DMS153 (cell line): ENCODE data around the gene SLC1A5.
"Not testable (repeated sequence)": the region's sequence is repeated elsewhere in the genome, so short reads cannot be mapped to it uniquely, and the experiment has no call there.

Source experiments
- DNase-seq: peaks from one replicate; lab custom pipeline; 2025; lab: John Stamatoyannopoulos, UW

The SLC1A5 gene

DNA sequence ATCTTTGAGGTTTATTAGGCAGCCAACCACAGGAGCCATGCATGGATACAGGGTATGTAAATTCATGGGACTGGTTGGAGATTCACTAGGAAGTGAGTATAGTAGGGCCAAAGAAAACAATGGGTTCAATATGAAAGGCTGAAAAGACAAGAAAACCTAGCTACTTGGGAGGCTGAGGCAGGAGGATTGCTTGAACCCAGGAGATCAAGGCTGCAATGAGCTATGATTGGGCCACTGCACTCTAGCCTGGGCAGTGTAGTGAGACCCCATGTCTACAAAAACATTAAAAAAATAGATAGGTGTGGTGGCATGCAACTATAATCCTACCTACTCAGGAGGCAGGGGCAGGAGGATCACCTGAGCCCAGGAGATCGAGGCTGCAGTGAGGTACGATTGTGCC is 10.3 kb upstream of the SLC1A5 start:
- no peak for DNase-seq

- DNase-seq = no peak
Measured at GRCh38 chr19:46797881-46798280, 9.5 kb upstream of the SLC1A5 start.

DNA sequence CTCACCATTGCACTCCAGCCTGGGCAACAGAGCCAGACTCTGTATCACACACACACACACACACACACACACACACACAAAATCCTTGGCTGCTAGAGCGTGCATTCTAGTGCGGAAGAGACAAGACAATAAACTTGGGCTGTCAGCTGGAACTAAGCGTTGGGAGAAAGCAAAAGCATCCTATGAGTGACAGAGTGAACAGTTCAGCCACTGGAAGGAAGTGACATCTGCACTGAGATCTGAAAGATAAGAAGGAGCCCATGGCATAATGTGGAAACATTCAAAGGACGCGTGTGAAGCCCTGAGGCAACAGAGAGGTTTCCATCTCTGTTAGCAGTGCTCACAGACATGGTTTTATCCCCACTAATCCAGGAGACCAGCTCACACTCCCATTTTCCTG is 3.5 kb upstream of the SLC1A5 start:
- DNase-seq = no peak

- no peak for DNase-seq
Measured at GRCh38 chr19:46789371-46789770, 977 bp upstream of the SLC1A5 start.

GRCh38 chr19:46788968-46789338 is 559 bp upstream of the SLC1A5 start:
- no peak for DNase-seq

GRCh38 chr19:46787331-46788261 is 798 bp downstream of the SLC1A5 start:
- peak; percentile 39 for DNase-seq

GRCh38 chr19:46787040-46787330 is 1.4 kb downstream of the SLC1A5 start:
- no peak for DNase-seq

- DNase-seq = peak; percentile 64
Measured at GRCh38 chr19:46786236-46787039, 2.0 kb downstream of the SLC1A5 start.

- DNase-seq = no peak
Measured at GRCh38 chr19:46785980-46786235, 2.5 kb downstream of the SLC1A5 start.

DNA sequence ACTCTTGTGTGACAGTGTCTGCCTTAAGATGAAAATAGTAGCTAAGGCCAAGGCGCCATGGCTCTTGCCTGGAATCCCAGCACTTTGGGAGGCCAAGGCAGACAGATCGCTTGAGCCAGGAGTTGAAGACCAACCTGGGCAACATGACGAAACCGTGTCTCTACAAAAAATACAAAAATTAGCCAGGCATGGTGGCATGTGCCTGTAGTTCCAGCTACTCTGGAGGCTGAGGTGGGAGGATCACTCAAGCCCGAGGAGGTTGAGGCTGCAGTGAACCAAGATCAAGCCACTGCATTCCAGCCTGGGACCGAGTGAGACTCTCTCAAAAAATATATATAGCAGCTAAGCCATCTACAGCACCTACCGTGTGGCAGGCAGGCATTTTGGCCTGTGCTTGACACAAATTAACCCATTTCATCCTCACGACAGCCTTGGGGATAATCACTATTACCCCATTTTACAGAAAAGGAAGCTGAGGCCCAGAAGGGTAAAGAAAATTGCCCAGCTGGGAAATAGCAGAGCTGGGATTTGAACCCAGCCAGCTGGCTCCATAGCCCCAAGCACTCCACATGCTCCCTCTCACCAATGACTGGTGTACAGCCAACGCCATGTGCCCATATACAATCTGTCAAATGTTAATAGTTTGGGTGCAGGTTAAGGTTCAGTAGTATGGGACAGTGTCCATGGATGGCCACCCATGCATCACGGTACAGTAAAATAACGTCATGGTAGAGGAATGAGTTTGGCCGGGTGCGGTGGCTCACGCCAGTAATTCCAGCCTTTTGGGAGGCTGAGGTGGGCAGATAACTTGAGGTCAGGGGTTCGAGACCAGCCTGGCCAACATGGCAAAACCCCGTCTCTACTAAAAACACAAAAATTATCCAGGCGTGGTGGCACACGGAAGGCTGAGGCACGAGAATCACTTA is 3.1 kb downstream of the SLC1A5 start:
- no peak for DNase-seq

DNA sequence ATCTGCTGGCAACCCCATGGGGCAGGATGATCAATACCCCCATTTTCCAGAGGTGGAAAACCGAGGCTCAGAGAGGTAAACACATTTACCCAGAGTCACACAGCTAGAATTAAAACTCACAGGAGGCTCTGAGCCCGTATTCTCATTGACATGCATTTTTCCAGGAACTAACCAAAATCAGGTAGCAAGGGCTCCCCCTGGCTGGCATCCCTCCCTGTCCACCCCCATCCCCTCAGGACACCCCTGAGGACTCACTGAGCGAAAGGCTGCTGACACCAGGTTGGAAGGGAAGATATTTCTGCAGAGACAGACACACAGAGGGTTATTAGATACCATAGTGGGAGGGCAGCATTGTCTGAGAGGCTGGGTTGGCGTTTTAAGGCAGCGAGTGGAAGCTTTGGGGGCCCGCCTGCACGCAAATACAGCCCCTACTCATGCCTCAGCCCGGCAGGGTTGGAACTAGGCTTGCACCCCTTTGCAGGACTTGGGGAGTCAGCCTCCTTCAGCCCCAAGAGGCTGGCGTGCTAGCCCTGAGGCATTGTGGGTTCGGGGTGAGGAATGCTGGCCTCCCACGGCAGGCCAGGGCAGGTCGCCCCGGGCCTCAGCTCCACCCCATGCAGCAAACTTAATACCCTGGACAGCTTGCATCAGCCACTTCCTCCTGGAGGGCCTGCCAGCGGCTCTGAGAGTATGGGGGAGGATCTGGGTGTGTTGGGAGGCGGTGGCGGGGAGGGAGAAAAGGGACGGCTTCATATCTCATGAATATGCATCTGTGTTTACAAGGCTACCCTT is 3.9 kb downstream of the SLC1A5 start:
- DNase-seq = peak; percentile 83

DNA sequence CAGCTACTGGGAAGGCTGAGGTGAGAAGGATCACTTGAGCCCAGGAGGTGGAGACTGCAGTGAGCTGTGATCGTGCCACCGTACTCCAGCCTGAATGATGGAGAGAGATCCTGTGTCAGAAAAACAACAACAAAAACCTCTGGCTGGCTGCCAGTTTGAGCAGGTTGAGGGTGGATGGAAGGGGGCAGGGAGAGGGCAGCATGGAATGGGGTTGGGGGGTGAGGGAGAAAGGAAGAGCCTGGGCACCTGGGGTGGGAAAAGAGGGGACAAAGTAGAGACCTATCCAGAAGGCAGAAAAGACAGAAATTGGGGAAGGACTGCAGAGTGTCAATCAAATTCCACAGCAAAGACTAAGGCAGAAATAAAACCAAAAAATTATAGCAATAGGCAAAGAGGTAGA is 4.7 kb downstream of the SLC1A5 start:
- DNase-seq = peak; percentile 69

DNA sequence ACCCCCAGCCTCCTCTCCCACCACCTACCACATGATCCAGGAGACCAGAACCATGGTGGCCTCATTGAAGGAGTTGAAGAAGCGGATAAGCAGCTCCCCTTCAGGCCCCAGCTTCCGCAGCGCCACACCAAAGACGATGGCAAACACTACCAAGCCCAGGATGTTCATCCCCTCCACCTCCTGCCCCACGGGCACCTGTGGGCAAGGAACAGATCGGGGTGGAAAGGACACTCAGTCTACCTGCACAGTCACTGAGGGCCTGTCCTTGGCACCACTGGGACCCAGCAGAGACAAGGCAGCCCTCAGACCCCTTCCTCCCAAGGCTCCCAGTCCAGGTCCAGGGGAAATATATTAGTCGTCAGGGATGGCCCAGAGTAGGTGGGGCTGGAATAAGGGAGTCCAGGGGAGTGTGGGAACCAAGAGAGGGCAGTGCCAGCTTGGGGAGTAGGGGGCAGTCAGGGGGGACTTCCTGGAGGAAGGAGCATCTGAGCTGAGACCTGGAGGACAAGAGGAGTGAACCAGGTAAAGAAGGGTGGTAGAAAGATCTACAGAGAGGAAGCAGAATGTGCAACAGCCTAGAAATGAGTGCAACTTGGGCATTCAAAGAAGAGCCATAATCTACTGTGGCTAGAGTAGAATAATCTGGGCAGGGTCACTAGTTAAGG is 5.9 kb downstream of the SLC1A5 start:
- no peak for DNase-seq

DNA sequence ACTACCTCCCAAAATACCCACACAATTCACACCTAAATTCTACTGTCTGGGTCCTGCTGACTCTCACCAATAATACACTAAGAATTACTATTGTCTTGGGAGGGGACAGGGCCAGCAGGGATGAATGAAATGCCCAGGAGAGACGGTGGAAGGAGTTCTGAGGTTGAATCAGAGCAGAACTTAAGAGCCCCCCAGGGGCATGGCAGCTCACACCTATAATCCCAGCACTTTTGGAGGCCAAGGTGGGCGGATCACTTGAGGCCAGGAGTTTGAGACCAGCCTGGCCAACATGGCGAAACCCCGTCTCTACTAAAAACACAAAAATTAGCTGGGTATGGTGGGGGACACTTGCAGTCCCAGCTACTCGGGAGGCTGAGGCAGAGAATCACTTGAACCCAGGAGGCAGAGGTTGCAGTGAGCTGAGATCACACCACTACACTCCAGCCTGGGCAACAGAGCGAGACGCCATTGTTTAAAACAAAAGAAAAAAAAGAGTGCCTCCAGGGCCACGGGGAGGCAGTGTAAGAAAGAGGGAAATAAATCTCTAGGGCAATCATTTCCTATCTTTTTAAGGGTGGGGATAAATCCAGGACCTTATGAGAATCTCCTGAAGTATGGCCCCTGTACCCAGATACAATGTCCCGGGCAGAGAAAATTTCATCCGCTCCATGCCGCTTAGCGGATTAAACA is 10.3 kb downstream of the SLC1A5 start:
- DNase-seq = not testable (repeated sequence)

DNA sequence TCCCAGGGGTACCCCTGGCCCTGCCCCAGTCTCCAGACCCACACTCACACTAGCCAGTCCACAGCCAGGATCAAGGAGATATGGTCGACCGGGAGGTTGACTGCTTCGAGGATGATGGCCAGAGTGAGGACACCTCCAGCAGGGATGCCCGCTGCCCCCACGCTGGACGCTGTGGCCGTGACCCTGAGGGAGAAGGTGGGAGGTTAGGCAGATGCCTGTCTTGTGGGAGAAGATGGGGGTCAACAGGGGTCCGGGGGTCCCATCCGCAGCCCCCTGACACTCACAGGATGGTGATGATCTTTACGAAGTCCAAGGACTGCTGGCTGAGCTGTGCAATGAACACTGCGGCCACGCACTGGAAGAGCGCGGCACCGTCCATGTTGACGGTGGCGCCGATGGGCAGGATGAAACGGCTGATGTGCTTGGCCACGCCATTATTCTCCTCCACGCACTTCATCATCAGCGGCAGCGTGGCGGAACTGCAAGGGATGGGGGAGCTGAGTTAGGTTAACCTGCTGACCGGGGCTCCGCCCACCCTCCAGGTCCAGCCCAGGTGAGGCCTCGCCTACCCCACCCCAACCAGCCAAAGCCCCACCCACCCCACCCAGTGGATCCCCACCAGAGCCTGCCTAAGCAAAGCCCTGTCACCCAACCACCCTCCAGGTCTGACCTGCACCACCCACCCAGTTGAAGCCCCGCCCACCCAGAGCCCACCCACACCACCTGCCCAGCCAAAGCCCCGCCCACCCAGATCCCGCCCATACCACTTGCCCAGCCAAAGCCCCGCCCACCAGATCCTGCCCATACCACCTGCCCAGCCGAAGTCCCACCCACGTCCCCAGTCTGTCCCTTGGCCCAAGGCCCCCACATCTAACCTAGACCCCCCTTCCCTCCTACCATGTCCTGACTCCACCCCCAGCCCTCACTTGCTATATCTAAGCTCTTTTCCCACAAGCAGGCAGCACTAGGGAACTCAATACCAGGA is 11.2 kb downstream of the SLC1A5 start:
- no peak for DNase-seq

DNA sequence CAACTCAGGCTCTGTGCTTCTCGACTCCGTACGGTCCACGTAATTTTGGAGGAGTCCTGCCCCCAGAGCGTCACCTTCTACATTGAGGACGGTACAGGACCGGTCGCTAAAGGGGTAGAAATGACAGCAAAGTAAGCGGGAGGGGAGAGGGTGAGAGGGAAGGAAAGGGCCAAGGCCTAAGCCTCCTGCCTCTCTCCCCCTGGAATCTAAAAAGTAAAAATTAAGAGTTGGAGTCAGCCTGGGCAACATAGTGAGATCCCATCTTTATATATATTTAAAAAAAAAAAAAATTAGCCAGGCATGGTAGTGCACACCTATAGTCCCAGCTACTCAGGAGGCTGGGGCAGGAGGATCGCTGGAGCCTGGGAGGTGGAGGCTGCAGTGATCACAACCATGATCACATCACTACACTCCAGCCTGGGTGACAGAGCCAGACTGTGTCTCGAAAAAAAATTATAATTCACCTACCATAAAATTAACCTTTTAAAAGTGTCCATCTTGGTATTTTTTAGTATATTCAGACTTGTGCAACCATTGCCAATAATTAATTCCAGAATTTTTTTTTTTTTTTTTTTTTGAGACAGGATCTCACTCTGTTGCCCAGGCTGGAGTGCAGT is 12.6 kb downstream of the SLC1A5 start:
- DNase-seq = no peak

DNA sequence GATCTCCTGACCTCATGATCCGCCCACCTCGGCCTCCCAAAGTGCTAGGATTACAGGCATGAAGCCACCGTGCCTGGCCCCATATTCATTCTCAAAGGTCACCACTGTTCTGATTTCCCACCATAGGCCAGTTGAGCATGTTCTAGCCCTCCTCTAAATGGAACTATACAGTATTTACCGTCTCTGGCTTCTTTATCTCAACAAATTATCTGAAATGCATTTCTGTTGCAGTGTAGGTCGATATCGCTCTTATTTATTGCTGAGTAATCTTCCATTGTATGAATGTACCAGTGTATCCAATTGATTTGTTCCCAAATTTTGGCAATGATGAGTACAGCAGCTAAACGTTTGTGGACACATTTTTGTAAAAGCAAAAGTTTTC is 15.4 kb downstream of the SLC1A5 start:
- no peak for DNase-seq

DNA sequence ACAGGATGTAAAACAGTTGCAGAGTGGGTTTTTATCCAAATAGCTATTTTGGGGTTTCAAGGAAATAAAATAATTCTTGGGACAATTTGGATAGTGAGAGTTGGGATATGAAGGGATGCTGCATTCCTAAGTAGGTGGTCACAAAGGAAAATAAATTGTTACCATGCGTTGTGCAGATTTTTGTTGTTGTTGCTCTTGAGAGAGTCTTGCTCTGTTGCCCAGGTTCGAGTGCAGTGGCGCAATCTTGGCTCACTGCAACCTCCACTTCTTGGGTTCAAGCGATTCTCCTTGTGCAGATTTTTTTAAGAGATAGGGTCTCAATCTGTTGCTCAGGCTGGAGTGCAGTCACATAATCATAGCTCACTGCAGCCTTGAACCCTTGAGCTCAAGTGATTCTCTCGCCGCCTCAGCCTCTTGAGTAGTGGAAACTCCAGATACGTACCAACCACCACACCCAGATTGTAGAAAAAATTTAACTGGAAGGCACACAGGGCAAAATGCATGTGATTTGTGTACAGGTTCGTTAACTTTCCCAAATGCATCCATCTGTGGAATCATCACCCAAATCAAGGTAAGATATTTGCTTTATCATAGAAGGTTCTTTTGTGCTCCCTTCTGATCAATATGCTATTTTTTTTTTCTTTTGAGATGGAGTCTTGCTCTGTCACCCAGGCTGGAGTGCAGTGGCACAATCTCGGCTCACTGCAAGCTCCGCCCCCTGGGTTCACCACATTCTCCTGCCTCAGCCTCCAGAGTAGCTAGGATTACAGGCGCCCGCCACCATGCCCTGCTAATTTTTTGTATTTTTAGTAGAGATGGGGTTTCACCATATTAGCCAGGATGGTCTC is 16.0 kb downstream of the SLC1A5 start:
- no peak for DNase-seq
